ENCODE data around the gene NKX2-2. TPM values are rescaled to one million over a fixed set of nuclear protein-coding genes. Genes with fewer than 3 reads are reported as not detected.

NKX2-2 gene
- total and polyA plus RNA-seq, 2 of the 4 experiments (the other 2 are of a cell fraction), result not detected

DNA sequence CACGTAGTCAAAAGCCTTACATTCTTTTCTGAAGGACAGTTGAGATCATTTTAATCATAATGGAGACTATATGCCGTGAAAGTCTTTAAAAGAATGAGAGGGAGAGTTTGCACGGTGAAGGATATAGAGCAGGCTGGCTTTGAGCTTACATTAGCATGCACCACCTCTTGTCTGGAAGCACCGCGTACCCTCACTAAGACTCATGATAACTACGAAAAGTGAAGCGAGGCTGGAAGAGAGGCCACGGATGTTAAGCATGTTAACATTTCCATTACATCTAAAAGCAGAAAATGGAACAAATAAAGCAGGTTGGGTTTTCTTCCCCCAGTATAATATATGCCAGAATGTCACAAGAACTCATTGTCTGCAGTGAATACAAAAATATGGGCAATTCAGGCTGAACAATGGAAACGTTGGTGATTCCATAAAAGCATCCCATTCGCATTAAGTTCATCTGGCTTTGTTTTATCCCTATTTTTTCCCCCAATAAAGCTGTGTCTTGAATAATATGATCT, 40.6 kb upstream of the NKX2-2 start:
- dilution Hi-C loops (cut with HindIII; ENCODE audit: low sequenced_read_pairs, unreplicated experiment) (no loop called here), intact Hi-C loops (cut with micrococcal nuclease) (no loop called here), in situ Hi-C loops (cut with MboI; ENCODE audit: low sequenced_read_pairs) (no loop called here)
- no peaks in the 10 kb centered on the region for H3K27me3 ChIP-seq (ENCODE audit: control insufficient read depth, insufficient read depth, low read length)
- POLR2A ChIA-PET (ENCODE audit: unreplicated experiment), result no interaction called here
- no peak overlapping the region for H4K91ac ChIP-seq (ENCODE audit: insufficient read depth, low read depth, low read length)
- no peak overlapping the region for H2BK120ac ChIP-seq (ENCODE audit: low read depth, low read length)
- H3K23ac ChIP-seq (ENCODE audit: low read depth, low read length), result no peak overlapping the region
- H3K18ac ChIP-seq (ENCODE audit: low read depth, low read length), result no peak overlapping the region
- H3K14ac ChIP-seq (replicated peaks; ENCODE audit: low read depth, low read length), result no peak overlapping the region
- no peak overlapping the region for H3K56ac ChIP-seq (ENCODE audit: extremely low read depth, insufficient read depth, low read length)
- H3K9ac ChIP-seq (ENCODE audit: low read depth, low read length), result no peak overlapping the region
- CTCF ChIA-PET, result no interaction called here
- no peaks in the 10 kb centered on the region for H4K20me1 ChIP-seq (ENCODE audit: insufficient read depth, low read length)
- BruUV-seq (replicated peaks), result no TSS peak
- H3K4ac ChIP-seq (ENCODE audit: low read depth, low read length), result no peak overlapping the region
- no peak overlapping the region for H3K27ac ChIP-seq (ENCODE audit: insufficient read depth, low read length)
- no peak overlapping the region for H2BK15ac ChIP-seq (ENCODE audit: low read depth, low read length)
- TF ChIP-seq MAFK (IDR thresholded peaks at IDR 0.05; ENCODE audit: low read depth, low read length), result no peak
- TF ChIP-seq RCOR1 (IDR thresholded peaks at IDR 0.05; ENCODE audit: insufficient replicate concordance, low read length), result no peak
- TF ChIP-seq, protein P1, sequence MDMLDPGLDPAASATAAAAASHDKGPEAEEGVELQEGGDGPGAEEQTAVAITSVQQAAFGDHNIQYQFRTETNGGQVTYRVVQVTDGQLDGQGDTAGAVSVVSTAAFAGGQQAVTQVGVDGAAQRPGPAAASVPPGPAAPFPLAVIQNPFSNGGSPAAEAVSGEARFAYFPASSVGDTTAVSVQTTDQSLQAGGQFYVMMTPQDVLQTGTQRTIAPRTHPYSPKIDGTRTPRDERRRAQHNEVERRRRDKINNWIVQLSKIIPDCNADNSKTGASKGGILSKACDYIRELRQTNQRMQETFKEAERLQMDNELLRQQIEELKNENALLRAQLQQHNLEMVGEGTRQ (IDR thresholded peaks at IDR 0.05; ENCODE audit: low read depth, low read length), result no peak
- no peak for TF ChIP-seq CEBPB (IDR thresholded peaks at IDR 0.05; ENCODE audit: low read depth, low read length)
- no peak for TF ChIP-seq NFE2L2 (IDR thresholded peaks at IDR 0.05; ENCODE audit: low read depth, low read length)
- TF ChIP-seq, protein P2, sequence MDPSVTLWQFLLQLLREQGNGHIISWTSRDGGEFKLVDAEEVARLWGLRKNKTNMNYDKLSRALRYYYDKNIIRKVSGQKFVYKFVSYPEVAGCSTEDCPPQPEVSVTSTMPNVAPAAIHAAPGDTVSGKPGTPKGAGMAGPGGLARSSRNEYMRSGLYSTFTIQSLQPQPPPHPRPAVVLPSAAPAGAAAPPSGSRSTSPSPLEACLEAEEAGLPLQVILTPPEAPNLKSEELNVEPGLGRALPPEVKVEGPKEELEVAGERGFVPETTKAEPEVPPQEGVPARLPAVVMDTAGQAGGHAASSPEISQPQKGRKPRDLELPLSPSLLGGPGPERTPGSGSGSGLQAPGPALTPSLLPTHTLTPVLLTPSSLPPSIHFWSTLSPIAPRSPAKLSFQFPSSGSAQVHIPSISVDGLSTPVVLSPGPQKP (IDR thresholded peaks at IDR 0.05; ENCODE audit: borderline replicate concordance, low read depth, low read length), result no peak
- no peak for TF ChIP-seq MXI1 (IDR thresholded peaks at IDR 0.05; ENCODE audit: borderline replicate concordance, low read depth, low read length)
- TF ChIP-seq RFX5 (IDR thresholded peaks at IDR 0.05; ENCODE audit: low read depth, low read length), result no peak
- no peak for TF ChIP-seq RAD21 (IDR thresholded peaks at IDR 0.05; ENCODE audit: low read length)
- no peak for TF ChIP-seq BHLHE40 (IDR thresholded peaks at IDR 0.05; ENCODE audit: low read depth, low read length)
- TF ChIP-seq, protein P3, sequence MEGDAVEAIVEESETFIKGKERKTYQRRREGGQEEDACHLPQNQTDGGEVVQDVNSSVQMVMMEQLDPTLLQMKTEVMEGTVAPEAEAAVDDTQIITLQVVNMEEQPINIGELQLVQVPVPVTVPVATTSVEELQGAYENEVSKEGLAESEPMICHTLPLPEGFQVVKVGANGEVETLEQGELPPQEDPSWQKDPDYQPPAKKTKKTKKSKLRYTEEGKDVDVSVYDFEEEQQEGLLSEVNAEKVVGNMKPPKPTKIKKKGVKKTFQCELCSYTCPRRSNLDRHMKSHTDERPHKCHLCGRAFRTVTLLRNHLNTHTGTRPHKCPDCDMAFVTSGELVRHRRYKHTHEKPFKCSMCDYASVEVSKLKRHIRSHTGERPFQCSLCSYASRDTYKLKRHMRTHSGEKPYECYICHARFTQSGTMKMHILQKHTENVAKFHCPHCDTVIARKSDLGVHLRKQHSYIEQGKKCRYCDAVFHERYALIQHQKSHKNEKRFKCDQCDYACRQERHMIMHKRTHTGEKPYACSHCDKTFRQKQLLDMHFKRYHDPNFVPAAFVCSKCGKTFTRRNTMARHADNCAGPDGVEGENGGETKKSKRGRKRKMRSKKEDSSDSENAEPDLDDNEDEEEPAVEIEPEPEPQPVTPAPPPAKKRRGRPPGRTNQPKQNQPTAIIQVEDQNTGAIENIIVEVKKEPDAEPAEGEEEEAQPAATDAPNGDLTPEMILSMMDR (conservative IDR thresholded peaks at IDR 0.05; ENCODE audit: low read depth, low read length), result no peak
- no peak for TF ChIP-seq POLR2A (IDR thresholded peaks at IDR 0.05; ENCODE audit: low read depth, low read length)
- no peak for TF ChIP-seq SMC3 (IDR thresholded peaks at IDR 0.05; ENCODE audit: low read depth, low read length)
- no peak for TF ChIP-seq CHD1 (IDR thresholded peaks at IDR 0.05; ENCODE audit: low read depth, low read length)
- no peak for TF ChIP-seq FOS (IDR thresholded peaks at IDR 0.05; ENCODE audit: low read depth, low read length)
- TF ChIP-seq MAZ (IDR thresholded peaks at IDR 0.05; ENCODE audit: borderline replicate concordance, low read depth, low read length), result no peak
- H3K4me3 ChIP-seq (ENCODE audit: insufficient read depth, low read depth, low read length), result no peak overlapping the region
- no peak overlapping the region for H4K5ac ChIP-seq (ENCODE audit: low read depth, low read length)
- H3K4me1 ChIP-seq (ENCODE audit: control insufficient read depth, insufficient read depth, low read length), result no peaks in the 10 kb centered on the region
- H2AFZ ChIP-seq (replicated peaks; ENCODE audit: low read length, poor library complexity), result no peak overlapping the region
- no CpG with 5 or more reads among the region's 10 CpGs for WGBS, 2 experiments (ENCODE audit: extremely low coverage in 2 of 2, insufficient read length in 1 of 2)
- no peak overlapping the region for H2AK5ac ChIP-seq (ENCODE audit: low read depth, low read length)
- DNase-seq (no peak), ATAC-seq (ENCODE audit: low read depth) (no peak)
- no peak overlapping the region for H2BK20ac ChIP-seq (ENCODE audit: low read depth, low read length)
- no peaks in the 10 kb centered on the region for H3K9me3 ChIP-seq (ENCODE audit: control insufficient read depth, insufficient read depth, low read length)
- H3K9me1 ChIP-seq (ENCODE audit: insufficient read depth, low read length), result no peaks in the 10 kb centered on the region
- no peak overlapping the region for H2AK9ac ChIP-seq (replicated peaks; ENCODE audit: low read depth, low read length, poor library complexity)
- H3K4me2 ChIP-seq (ENCODE audit: low read depth, low read length), result no peak overlapping the region
- no peaks in the 10 kb centered on the region for H3K79me1 ChIP-seq (ENCODE audit: low read depth in 1 of 2, low read length in 2 of 2)
- no peaks in the 10 kb centered on the region for H3K36me3 ChIP-seq (ENCODE audit: control insufficient read depth, insufficient read depth, low read length)
- no peak overlapping the region for H2BK5ac ChIP-seq (ENCODE audit: low read depth, low read length, poor library complexity, severe bottlenecking)
- H4K8ac ChIP-seq (ENCODE audit: low read depth in 2 of 2, low read length in 2 of 2), result no peak overlapping the region
